ENCODE data around the gene CAPS. TPM values are rescaled to one million over a fixed set of nuclear protein-coding genes. Genes with fewer than 3 reads are reported as not detected.

Gene CAPS
- total RNA-seq, 1 experiment from 2014 or later: 255 TPM

- Histone ChIP-seq H3K9me2 (replicated peaks; ENCODE audit: low read length) (no peaks in the 10 kb centered on the region), H3K27ac (ENCODE audit: low read length) (no peak overlapping the region), H3F3A (ENCODE audit: low read length, unreplicated experiment) (no peaks in the 10 kb centered on the region), H3K79me2 (ENCODE audit: low read length) (peaks cover 51% of the 10 kb centered on the region), H3K4me3 (ENCODE audit: low read length) (no peak overlapping the region), H3K27me3 (ENCODE audit: low read length) (no peaks in the 10 kb centered on the region), H3K36me3 (ENCODE audit: low read depth, low read length) (peaks cover 53% of the 10 kb centered on the region), H3K9me3 (ENCODE audit: low read length) (no peaks in the 10 kb centered on the region), H3K9ac (ENCODE audit: low read length) (no peak overlapping the region), H3K4me1 (ENCODE audit: insufficient read depth, low read length) (no peaks in the 10 kb centered on the region), H3K4me2 (ENCODE audit: low read length) (no peak overlapping the region), H4K20me1 (ENCODE audit: low read length) (peaks cover 3% of the 10 kb centered on the region; the same call in 1 of the 2 replicates), H2AFZ (ENCODE audit: low read length) (no peak overlapping the region)
- intact Hi-C loops (cut with micrococcal nuclease): no loop called here
- CTCF ChIA-PET: no interaction called here
- TF ChIP-seq CTCF (conservative IDR thresholded peaks at IDR 0.05; ENCODE audit: low read depth, low read length): no peak
- TF ChIP-seq EZH2 (IDR thresholded peaks at IDR 0.05; ENCODE audit: low read length, unreplicated experiment): no peak
- no peak for TF ChIP-seq EZH2phosphoT487 (IDR thresholded peaks at IDR 0.05; ENCODE audit: borderline replicate concordance, low read length)
- POLR2A ChIA-PET (ENCODE audit: unreplicated experiment): no interaction called here
- no TSS peak for BruUV-seq (replicated peaks)
- DNase-seq (no peak), ATAC-seq (no peak)
Measured at GRCh38 chr19:5940260-5941208, 26.5 kb downstream of the CAPS start.

- POLR2A ChIA-PET (ENCODE audit: unreplicated experiment): no interaction called here
- no peak overlapping the region for H3K27ac ChIP-seq (ENCODE audit: low read length)
- no peak overlapping the region for H3K4me3 ChIP-seq (ENCODE audit: low read length)
- peaks cover 12% of the 10 kb centered on the region; the same call in 1 of the 2 replicates for H4K20me1 ChIP-seq (ENCODE audit: low read length)
- intact Hi-C loops (cut with micrococcal nuclease): no loop called here
- peaks cover 47% of the 10 kb centered on the region for H3K36me3 ChIP-seq (ENCODE audit: low read depth, low read length)
- peaks cover 59% of the 10 kb centered on the region for H3K79me2 ChIP-seq (ENCODE audit: low read length)
- no peak overlapping the region for H2AFZ ChIP-seq (ENCODE audit: low read length)
- DNase-seq (no peak), ATAC-seq (no peak)
- H3K9me2 ChIP-seq (replicated peaks; ENCODE audit: low read length): no peaks in the 10 kb centered on the region
- CTCF ChIA-PET: no interaction called here
- no TSS peak for BruUV-seq (replicated peaks)
- no peak overlapping the region for H3K4me2 ChIP-seq (ENCODE audit: low read length)
- H3K4me1 ChIP-seq (ENCODE audit: insufficient read depth, low read length): no peaks in the 10 kb centered on the region
- TF ChIP-seq EZH2phosphoT487 (IDR thresholded peaks at IDR 0.05; ENCODE audit: borderline replicate concordance, low read length) (no peak), CTCF (conservative IDR thresholded peaks at IDR 0.05; ENCODE audit: low read depth, low read length) (no peak), EZH2 (IDR thresholded peaks at IDR 0.05; ENCODE audit: low read length, unreplicated experiment) (no peak)
- no peaks in the 10 kb centered on the region for H3F3A ChIP-seq (ENCODE audit: low read length, unreplicated experiment)
- H3K9me3 ChIP-seq (ENCODE audit: low read length): no peaks in the 10 kb centered on the region
- no peaks in the 10 kb centered on the region for H3K27me3 ChIP-seq (ENCODE audit: low read length)
- no peak overlapping the region for H3K9ac ChIP-seq (ENCODE audit: low read length)
Measured at GRCh38 chr19:5941673-5942072, 27.6 kb downstream of the CAPS start.

- intact Hi-C loops (cut with micrococcal nuclease): no loop called here
- ATAC-seq (no peak), DNase-seq (no peak)
- peaks cover 43% of the 10 kb centered on the region for H3K36me3 ChIP-seq (ENCODE audit: low read depth, low read length)
- no peak overlapping the region for H3K27ac ChIP-seq (ENCODE audit: low read length)
- no peak overlapping the region for H2AFZ ChIP-seq (ENCODE audit: low read length)
- H3K27me3 ChIP-seq (ENCODE audit: low read length): no peaks in the 10 kb centered on the region
- no peak for TF ChIP-seq EZH2 (IDR thresholded peaks at IDR 0.05; ENCODE audit: low read length, unreplicated experiment)
- no peak for TF ChIP-seq CTCF (conservative IDR thresholded peaks at IDR 0.05; ENCODE audit: low read depth, low read length)
- TF ChIP-seq EZH2phosphoT487 (IDR thresholded peaks at IDR 0.05; ENCODE audit: borderline replicate concordance, low read length): no peak
- H3K9me2 ChIP-seq (replicated peaks; ENCODE audit: low read length): no peaks in the 10 kb centered on the region
- no TSS peak for BruUV-seq (replicated peaks)
- ChIA-PET POLR2A (ENCODE audit: unreplicated experiment) (no interaction called here), CTCF (no interaction called here)
- H3K4me2 ChIP-seq (ENCODE audit: low read length): no peak overlapping the region
- H3K9ac ChIP-seq (ENCODE audit: low read length): no peak overlapping the region
- no peak overlapping the region for H3K4me3 ChIP-seq (ENCODE audit: low read length)
- H3K9me3 ChIP-seq (ENCODE audit: low read length): no peaks in the 10 kb centered on the region
- no peaks in the 10 kb centered on the region for H3F3A ChIP-seq (ENCODE audit: low read length, unreplicated experiment)
- H4K20me1 ChIP-seq (ENCODE audit: low read length): peaks cover 13% of the 10 kb centered on the region; the same call in 1 of the 2 replicates
- H3K79me2 ChIP-seq (ENCODE audit: low read length): peaks cover 60% of the 10 kb centered on the region
- no peaks in the 10 kb centered on the region for H3K4me1 ChIP-seq (ENCODE audit: insufficient read depth, low read length)
Measured at GRCh38 chr19:5943045-5943444, 29.0 kb downstream of the CAPS start.
